HG03095 (cell line): ENCODE data around the gene CASZ1.

Experiments used
- ATAC-seq: cut with Tn5 transposase; IDR thresholded peaks from one replicate; pipeline ENCODE4 v1.9.1; 2021; ENCODE audit warnings: moderate library complexity; ENCODE audit not compliant: unreplicated experiment

CASZ1 gene

GRCh38 chr1:10776190-10776905 is 20.1 kb downstream of the CASZ1 start:
- no peak for ATAC-seq

- ATAC-seq: no peak
Measured at GRCh38 chr1:10775763-10776162, 20.7 kb downstream of the CASZ1 start.

DNA sequence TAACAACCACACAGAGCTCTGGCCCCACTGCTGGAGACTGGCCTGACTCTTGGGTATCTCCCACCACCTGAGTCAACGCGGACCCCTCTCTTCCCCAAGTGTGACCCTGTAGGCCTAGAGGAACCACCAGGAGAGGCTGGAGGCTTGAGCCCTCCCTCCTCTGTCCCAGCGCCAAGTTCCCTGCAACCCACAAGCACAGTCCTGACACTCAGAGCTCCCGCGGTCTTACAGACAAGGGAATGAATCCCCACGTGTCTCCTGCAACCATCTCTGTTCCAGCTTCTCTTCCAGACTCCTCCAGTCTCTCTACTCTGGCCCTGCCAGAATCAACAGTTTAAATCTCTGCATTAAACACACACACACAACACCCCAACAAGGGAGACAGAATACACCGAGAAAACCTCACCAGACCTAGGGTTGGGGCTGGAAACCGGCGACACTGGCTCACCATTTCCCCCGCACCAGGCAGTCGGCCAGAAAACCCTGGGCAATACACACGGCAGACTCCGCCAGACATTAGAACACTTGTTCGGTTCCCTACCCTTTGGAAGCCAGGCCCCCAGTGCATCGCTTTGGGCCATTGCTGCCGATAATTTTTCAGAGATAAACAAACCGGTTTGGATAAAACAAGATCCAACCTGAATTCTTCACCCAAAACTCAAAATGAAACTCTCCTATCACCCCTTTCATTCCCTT is 21.7 kb downstream of the CASZ1 start:
- ATAC-seq: no peak

DNA sequence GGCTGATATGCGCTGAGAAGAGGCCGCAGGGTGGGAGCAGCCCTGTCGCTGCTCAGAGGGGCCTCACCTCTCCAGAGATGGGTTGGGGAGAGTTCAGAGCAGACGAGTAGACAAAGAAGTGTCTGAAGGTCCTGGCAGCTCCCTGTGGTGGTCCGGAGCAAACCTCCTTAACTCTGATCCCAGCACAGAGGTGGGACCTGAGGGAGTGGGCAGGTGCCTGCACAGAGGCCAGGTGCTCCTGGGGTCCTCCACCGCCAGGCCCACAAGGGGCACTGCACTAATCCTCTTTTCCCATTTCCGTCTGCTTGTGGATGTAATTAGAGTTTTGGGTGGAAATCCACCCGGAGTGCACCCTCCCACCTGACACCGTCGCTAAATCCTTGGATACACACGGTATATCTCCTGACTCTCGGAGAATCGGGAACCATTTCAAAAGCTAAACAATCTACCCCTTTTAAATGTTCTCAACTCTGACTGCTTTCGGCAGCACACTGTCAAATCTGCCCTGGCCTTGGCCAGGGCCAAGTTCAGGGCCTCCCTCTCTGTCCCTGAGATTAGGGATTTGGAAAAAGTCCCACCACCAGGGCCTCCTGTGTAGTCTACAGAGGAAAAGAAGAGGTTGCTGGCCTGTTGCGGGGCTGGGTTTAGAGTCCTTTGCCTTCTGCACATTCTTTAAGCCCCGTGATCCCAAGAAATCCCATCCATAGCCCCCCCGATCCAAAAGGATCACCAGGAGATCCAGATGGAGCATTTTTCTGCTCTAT is 22.4 kb downstream of the CASZ1 start:
- ATAC-seq: no peak

GRCh38 chr1:10773376-10773775 is 23.1 kb downstream of the CASZ1 start:
- no peak for ATAC-seq

- no peak for ATAC-seq
Measured at GRCh38 chr1:10772711-10773110, 23.7 kb downstream of the CASZ1 start.

DNA sequence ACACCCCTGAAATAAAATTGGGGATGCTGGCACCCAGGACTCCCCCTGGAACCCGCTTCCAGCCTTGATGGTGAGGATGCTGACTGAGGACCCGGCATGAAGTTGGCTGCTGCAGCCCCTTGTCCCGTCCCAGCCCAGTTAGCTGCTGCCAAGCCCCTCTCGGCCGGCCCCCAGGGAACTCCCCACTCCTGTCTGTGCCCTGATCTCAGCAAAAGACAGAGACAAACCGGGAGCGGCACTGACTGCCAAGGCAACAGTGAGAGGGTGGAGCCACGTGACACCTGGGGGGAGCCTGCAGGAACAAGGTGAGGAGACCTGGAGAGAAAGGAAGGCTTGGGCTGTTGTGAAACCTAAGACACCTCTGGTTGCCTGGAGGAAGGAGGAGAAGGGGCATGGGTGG is 24.7 kb downstream of the CASZ1 start:
- no peak for ATAC-seq

DNA sequence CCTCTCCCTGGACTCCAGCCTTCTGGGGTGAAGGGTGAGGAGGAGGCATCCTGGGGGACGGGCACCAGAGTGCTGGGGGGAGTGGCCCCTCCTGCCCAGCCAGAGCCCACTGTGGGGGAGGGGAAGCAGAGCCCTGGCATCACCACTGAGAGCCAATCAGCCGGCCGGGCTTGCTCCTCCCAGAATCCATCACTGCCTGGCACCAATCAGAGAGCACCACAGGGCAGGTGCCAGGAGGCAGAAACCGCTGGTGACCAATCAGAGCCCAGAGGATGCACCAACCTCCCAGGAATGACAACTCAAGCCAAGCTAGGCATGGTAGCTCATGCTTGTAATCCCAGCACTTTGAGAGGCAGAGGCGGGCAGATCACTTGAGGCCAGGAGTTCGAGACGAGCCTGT is 27.9 kb downstream of the CASZ1 start:
- ATAC-seq: no peak

- no peak for ATAC-seq
Measured at GRCh38 chr1:10767282-10767681, 29.2 kb downstream of the CASZ1 start.

DNA sequence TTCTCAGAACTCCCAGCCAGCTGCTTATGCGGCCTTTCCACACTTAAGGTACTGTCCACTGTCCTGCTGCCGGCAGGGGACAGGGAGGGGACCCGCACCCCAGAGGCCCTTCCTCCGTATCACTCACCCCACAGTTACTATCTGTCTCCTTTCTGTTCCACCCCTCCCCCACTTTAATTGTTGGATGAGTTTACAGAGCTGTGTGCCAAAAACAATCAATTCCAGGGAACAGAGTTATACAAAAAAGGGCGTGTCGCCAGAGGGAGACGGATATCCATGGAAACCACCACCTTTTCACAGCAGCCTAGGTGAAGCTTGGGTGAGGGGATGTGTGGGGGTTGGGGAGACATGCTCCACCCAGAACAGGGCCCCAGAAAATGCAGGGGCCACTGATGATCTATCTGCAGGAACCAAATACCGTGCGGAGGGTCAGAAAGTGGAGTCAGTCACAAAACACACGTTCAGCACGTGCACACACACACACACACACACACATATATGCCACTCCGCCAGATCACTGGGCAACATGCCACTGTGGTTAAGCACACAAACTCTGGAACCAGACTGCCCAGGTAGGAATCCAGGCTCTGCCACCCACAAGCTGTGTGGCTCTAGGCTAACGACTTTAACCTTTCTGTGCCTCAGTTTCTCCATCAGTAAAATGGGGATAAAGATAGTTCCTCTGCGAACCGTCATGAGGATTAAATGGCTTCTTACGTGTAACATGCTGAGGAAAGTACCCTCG is 30.5 kb downstream of the CASZ1 start:
- no peak for ATAC-seq

- no peak for ATAC-seq
Measured at GRCh38 chr1:10765304-10765703, 31.1 kb downstream of the CASZ1 start.

- ATAC-seq: no peak
Measured at GRCh38 chr1:10764296-10764798, 32.1 kb downstream of the CASZ1 start.

- no peak for ATAC-seq
Measured at GRCh38 chr1:10762875-10763274, 33.6 kb downstream of the CASZ1 start.

DNA sequence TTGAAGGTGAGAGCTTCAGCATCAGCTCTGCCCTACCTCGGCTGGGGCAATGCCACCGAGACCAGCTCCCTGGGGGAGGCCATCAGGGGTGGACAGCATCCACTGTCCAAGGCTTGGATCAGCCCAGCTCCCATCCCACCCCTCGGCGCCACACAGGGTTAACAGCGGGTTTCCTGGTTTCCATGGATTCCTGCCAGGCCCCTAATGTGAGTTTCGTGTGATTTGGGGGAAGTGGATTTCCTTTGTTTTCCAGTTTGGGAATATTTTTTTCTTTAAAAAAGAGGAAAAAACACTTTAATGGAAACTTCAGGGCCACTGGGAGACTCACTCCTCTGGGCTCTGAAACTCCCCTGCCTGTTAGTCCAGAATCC is 34.3 kb downstream of the CASZ1 start:
- ATAC-seq: no peak

GRCh38 chr1:10761503-10762152 is 34.8 kb downstream of the CASZ1 start:
- no peak for ATAC-seq

DNA sequence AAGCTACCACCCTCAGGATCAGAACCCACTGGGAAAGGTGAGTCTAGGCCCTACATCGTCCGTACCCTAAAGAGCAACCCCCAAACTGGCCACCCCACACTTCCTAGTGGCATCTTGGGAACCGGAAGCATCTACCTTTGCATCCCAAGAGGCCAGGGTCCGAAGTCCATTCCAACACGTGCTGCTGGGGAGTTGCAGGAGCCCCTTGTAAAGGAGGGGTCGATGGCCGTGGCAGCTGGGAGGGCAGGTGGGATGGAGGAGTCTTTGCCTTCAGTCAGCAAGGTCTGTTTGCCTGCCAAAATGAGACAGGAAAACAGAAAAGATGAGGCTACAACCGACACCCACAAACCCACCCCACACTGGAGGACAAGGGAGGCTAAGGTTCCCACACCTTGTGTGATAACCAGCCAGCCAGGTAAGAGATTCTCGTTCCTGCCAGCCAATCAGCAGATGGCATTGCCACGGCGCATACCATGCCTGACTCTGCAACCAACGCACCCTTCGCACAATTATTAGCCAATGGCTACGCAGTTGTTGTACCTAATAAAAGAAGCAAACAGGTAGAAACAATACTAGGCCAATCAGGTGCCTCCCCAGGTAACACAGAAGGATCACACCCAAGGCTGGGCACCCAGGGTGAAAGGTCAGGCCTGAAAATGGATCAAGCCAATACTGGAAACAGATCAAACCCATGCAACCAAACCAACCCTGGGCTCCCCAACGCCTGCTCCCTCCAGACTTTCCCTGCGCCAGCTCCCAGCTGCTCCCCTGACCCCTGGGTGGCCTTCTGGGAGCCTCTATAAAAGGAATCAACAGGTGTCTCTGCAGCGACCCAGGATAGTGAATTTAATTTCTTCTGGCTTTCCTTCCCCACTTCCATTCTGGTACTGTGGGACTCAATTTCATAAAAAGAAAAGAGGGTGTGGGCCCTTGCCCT is 35.6 kb downstream of the CASZ1 start:
- ATAC-seq: no peak

DNA sequence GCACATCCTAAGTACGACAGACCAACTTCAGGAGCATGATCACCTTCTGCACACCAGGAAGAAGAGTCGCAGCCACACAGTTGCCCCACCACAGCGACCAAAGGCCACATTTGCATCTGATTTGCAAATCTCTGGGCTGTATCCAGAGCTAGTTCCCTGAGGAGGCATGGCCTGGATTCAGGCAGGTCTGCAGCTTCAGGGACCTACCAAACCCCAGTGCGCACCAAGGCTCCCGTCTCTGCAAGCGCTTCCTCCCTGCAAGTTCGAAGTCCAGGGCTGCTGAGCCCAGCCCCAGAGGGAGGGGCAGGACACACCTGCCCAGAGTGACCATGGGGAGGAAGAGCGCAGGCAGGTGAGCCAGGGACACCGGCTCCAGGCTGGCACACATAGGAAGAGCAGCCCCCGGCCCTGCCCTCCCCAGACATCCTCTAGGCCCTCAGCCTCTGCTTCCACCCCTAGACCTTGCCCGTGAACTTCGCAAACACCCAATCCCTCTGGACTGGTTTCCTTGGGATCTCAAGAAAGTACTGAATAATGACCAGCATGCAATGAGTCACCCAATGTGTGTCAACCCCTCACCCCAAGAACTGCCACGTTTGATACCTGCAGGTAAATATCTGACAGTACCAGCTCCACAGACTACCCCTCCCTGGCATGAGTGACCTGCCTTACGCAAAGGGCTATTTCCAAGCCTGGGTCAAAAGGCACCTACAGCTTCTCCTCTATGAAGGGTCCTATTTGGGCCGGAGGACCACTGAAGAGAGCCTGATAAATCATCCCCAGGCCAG is 36.8 kb downstream of the CASZ1 start:
- no peak for ATAC-seq

- no peak for ATAC-seq
Measured at GRCh38 chr1:10756842-10757241, 39.6 kb downstream of the CASZ1 start.
